IPS DF 4.7 (cell line): ENCODE results near the gene FAM114A1.
"Not testable (repeated sequence)": the region's sequence is repeated elsewhere in the genome, so short reads cannot be mapped to it uniquely, and the experiment has no call there.

ENCODE experiments used
- DNase-seq: peaks from one replicate; pipeline ENCODE4 v3.0.0-alpha.2; 2013; ENCODE audit warnings: low spot score; ENCODE audit errors: extremely low read depth

FAM114A1 gene

GRCh38 chr4:38931125-38931524 lies 63.5 kb downstream of the FAM114A1 start:
- DNase-seq: no peak

GRCh38 chr4:38935391-38936073 lies 67.9 kb downstream of the FAM114A1 start:
- no peak for DNase-seq

- no peak for DNase-seq
Measured at GRCh38 chr4:38939165-38939564, 71.6 kb downstream of the FAM114A1 start.

GRCh38 chr4:38940476-38940875 lies 72.9 kb downstream of the FAM114A1 start:
- DNase-seq: no peak

- DNase-seq: not testable (repeated sequence)
Measured at GRCh38 chr4:38941906-38942305, 74.3 kb downstream of the FAM114A1 start.

- no peak for DNase-seq
Measured at GRCh38 chr4:38943343-38943742, 75.7 kb downstream of the FAM114A1 start.

GRCh38 chr4:38944440-38944839 lies 76.8 kb downstream of the FAM114A1 start:
- no peak for DNase-seq

- no peak for DNase-seq
Measured at GRCh38 chr4:38946919-38947318, 79.3 kb downstream of the FAM114A1 start.

- DNase-seq: no peak
Measured at GRCh38 chr4:38948551-38948950, 80.9 kb downstream of the FAM114A1 start.

GRCh38 chr4:38949411-38950051 lies 81.9 kb downstream of the FAM114A1 start:
- no peak for DNase-seq

GRCh38 chr4:38950159-38950558 lies 82.6 kb downstream of the FAM114A1 start:
- DNase-seq: no peak

GRCh38 chr4:38950734-38951133 lies 83.1 kb downstream of the FAM114A1 start:
- no peak for DNase-seq

GRCh38 chr4:38951598-38951997 lies 84.0 kb downstream of the FAM114A1 start:
- no peak for DNase-seq

- DNase-seq: no peak
Measured at GRCh38 chr4:38952017-38952416, 84.4 kb downstream of the FAM114A1 start.

GRCh38 chr4:38954727-38955126 lies 87.1 kb downstream of the FAM114A1 start:
- no peak for DNase-seq

GRCh38 chr4:38955957-38956356 lies 88.4 kb downstream of the FAM114A1 start:
- DNase-seq: no peak

- DNase-seq: no peak
Measured at GRCh38 chr4:38957261-38957815, 89.7 kb downstream of the FAM114A1 start.

- DNase-seq: no peak
Measured at GRCh38 chr4:38957893-38958292, 90.3 kb downstream of the FAM114A1 start.

- no peak for DNase-seq
Measured at GRCh38 chr4:38958453-38959190, 91.0 kb downstream of the FAM114A1 start.

- not testable (repeated sequence) for DNase-seq
Measured at GRCh38 chr4:38959248-38959647, 91.6 kb downstream of the FAM114A1 start.

- no peak for DNase-seq
Measured at GRCh38 chr4:38964942-38965775, 97.6 kb downstream of the FAM114A1 start.
